B cell (primary cell): ENCODE data around the gene CACNA1D. TPM values are rescaled to one million over a fixed set of nuclear protein-coding genes. Genes with fewer than 3 reads are reported as not detected.

Experiments used
- ATAC-seq: fragments of 200-7000 bp; cut with Tn5 transposase; one replicate; pipeline ENCODE4 v1.10.0; 2021; ENCODE audit warnings: low read depth, mild to moderate bottlenecking, moderate number of reproducible peaks, moderate library complexity
- CTCF ChIA-PET: fragments of 350-600 bp; sonication (Branson Sonifier 250); formaldehyde crosslinking; loops from one replicate; lab custom pipeline; 2021; ENCODE audit warnings: antibody characterized with exemption, inconsistent platforms; lab: Charles Lee
- POLR2A ChIA-PET: fragments of 350-600 bp; sonication (Branson Sonifier 250); formaldehyde crosslinking; loops from one replicate; lab custom pipeline; 2021; ENCODE audit warnings: antibody characterized with exemption; lab: Charles Lee
- DNase-seq: peaks from one replicate; pipeline ENCODE4 v3.0.0; 2013
- H2AFZ ChIP-seq: 2 replicates; pipeline ENCODE4 v1.6.1; 2012; ENCODE audit warnings: mild to moderate bottlenecking, low read depth, low read length; ENCODE audit not compliant: insufficient read depth, poor library complexity, severe bottlenecking
- H3K27ac ChIP-seq, 2 donors: 1 replicate in 1 of 2; 2 replicates in 1 of 2; pipeline ENCODE4 v1.5.1; 2012 to 2013; ENCODE audit warnings: low read length in 2 of 2, mild to moderate bottlenecking in 2 of 2, moderate library complexity in 1 of 2
- H3K27me3 ChIP-seq, 4 experiments: fragments of 200-600 bp in 1 of 4; sonication (generic) in 1 of 4; replicated peaks in 1 of 4; 1 replicate in 2 of 4; 2 replicates in 2 of 4; pipeline versions ENCODE4 v1.6.1 to v1.7.0; 2013 to 2016; ENCODE audit warnings: low read length in 3 of 4, mild to moderate bottlenecking in 2 of 4, mixed read lengths in 1 of 4, moderate library complexity in 1 of 4; ENCODE audit not compliant: insufficient read depth in 4 of 4, control insufficient read depth in 3 of 4; ENCODE audit errors: control extremely low read depth in 1 of 4
- H3K36me3 ChIP-seq, 2 experiments: replicated peaks in 1 of 2; 1 replicate in 1 of 2; 2 replicates in 1 of 2; pipeline versions ENCODE4 v1.6.1 to v1.7.1; 2013; ENCODE audit warnings: low read length in 1 of 2; ENCODE audit not compliant: insufficient read depth in 2 of 2, control insufficient read depth in 1 of 2; ENCODE audit errors: control extremely low read depth in 1 of 2, extremely low read depth in 1 of 2
- H3K4me1 ChIP-seq, 2 donors: fragments of 200-600 bp in 1 of 2; sonication (generic) in 1 of 2; 1 replicate in 1 of 2; 2 replicates in 1 of 2; pipeline versions ENCODE4 v1.5.1 to v1.6.1; 2013 to 2017; ENCODE audit warnings: low read length in 2 of 2; ENCODE audit not compliant: control insufficient read depth in 2 of 2, insufficient read depth in 2 of 2
- H3K4me2 ChIP-seq: replicated peaks from 2 replicates; pipeline ENCODE3; 2012; ENCODE audit warnings: mild to moderate bottlenecking, low read depth, low read length; ENCODE audit not compliant: poor library complexity, severe bottlenecking
- H3K4me3 ChIP-seq, 5 experiments: fragments of 200-600 bp in 1 of 5; sonication (generic) in 1 of 5; 1 replicate in 3 of 5; 2 replicates in 2 of 5; pipeline versions ENCODE4 v1.5.1 to v1.7.0; 2011 to 2016; ENCODE audit warnings: low read length in 4 of 5, mild to moderate bottlenecking in 4 of 5, low read depth in 2 of 5, control low read depth in 1 of 5, moderate library complexity in 1 of 5; ENCODE audit not compliant: insufficient read depth in 1 of 5; ENCODE audit errors: control extremely low read depth in 1 of 5, extremely low read depth in 1 of 5
- H3K79me2 ChIP-seq: fragments of 200-600 bp; sonication (generic); one replicate; pipeline ENCODE4 v1.6.0; 2016; ENCODE audit warnings: low read length; ENCODE audit not compliant: control insufficient read depth, insufficient read depth
- H3K9ac ChIP-seq: fragments of 200-600 bp; sonication (generic); 2 replicates; pipeline ENCODE4 v1.6.1; 2017; ENCODE audit warnings: mild to moderate bottlenecking, low read length, moderate library complexity
- H3K9me3 ChIP-seq, 3 donors: one replicate each; pipeline versions ENCODE4 v1.6.1 to v1.7.1; 2013; ENCODE audit warnings: low read length in 2 of 3; ENCODE audit not compliant: control insufficient read depth in 2 of 3, insufficient read depth in 1 of 3; ENCODE audit errors: control extremely low read depth in 1 of 3
- H4K20me1 ChIP-seq: 2 replicates; pipeline ENCODE4 v1.6.0; 2012; ENCODE audit warnings: mild to moderate bottlenecking, low read length; ENCODE audit not compliant: insufficient read depth, control insufficient read depth, poor library complexity, severe bottlenecking
- H3K27ac Mint-ChIP-seq: one replicate; pipeline ENCODE4 v1.8.0; 2021; ENCODE audit warnings: mixed read lengths
- H3K27me3 Mint-ChIP-seq: one replicate; pipeline ENCODE4 v1.8.0; 2021; ENCODE audit warnings: mixed read lengths
- H3K4me1 Mint-ChIP-seq: one replicate; pipeline ENCODE4 v1.8.0; 2021; ENCODE audit warnings: mixed read lengths
- H3K4me3 Mint-ChIP-seq: one replicate; pipeline ENCODE4 v1.8.0; 2021; ENCODE audit warnings: mixed read lengths
- H3K9me3 Mint-ChIP-seq: one replicate; pipeline ENCODE4 v1.8.0; 2022; ENCODE audit warnings: mixed read lengths; ENCODE audit not compliant: insufficient read depth
- EZH2 ChIP-seq: IDR thresholded peaks from 2 replicates; pipeline ENCODE4 v1.6.1; 2012; ENCODE audit warnings: borderline replicate concordance, low read depth, mild to moderate bottlenecking, moderate library complexity, low read length; ENCODE audit not compliant: insufficient read depth, poor library complexity, severe bottlenecking
- WGBS: methylation state at CpG from one replicate; pipeline ENCODE4 v1.1.5; 2013; ENCODE audit warnings: missing lambda C conversion rate; ENCODE audit not compliant: insufficient coverage; 5-methylcytosine and 5-hydroxymethylcytosine counted together
- intact Hi-C: fragments of 100-400 bp; cut with micrococcal nuclease; formaldehyde crosslinking; loops from one replicate; pipeline ENCODE4 v1.10.0; 2022
- polyA plus RNA-seq: library from polyadenylated mRNA; depleted of rRNA; stranded (reverse); fragments of >200 nt; gene quantifications from 2 replicates; pipeline ENCODE4 v1.2.3, GENCODE V29; 2012
- total RNA-seq, 2 donors: library from RNA; stranded (reverse); fragments of 120-200 nt in 1 of 2; gene quantifications; 1 replicate in 1 of 2; 2 replicates in 1 of 2; pipeline versions ENCODE4 v1.2.3 to v1.2.4, GENCODE V29; 2013 to 2022
- TF ChIP-seq, protein P1 (sequence below): fragments of 200-600 bp; IDR thresholded peaks from one replicate; pipeline ENCODE4 v1.8.0; 2022; ENCODE audit warnings: antibody characterized with exemption, mild to moderate bottlenecking

The CACNA1D gene
- total and polyA plus RNA-seq, 2 donors (not counting 1 experiment from before 2014, with no cell fraction given) = 0.06 to 0.07 TPM

DNA sequence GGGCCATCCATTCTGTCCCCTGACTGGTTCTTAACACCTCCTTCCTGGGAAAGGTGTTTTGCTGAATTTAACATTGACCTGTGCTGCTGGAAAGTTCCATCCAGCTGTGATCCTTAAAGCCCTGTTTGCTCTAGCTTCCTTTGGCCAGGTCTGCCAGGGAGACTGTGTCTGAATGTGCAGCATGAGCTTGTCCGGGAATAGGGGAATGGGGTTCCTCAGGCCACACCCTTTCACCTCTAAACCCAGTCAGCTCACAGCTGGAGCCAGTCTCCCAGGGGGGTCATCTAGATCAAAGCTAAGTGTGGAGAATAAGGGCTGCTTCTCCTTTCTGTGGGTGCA is 177.5 kb downstream of the CACNA1D start:
- no CpG with 5 or more reads among the region's 1 CpG for WGBS
- intact Hi-C loops = no loop called here
- POLR2A ChIA-PET = no interaction called here

DNA sequence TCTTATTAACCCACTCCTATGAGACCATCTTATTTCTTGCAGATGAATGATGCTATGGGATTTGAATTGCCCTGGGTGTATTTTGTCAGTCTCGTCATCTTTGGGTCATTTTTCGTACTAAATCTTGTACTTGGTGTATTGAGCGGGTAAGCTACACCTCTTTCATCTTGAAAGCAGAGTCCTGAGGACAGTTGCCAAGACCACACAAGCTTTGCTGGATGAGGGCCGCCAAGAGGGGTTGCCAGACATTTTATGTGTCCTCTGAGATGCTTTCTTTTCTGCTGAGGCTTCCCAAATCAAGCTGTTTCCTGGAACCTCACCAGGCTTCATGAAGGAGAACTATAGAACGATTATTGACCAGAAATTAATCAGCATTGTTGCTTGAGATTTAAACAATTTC is 178.6 kb downstream of the CACNA1D start:
- H3K27ac ChIP-seq = no peak overlapping the region
- H3K9me3 ChIP-seq = no peaks in the 10 kb centered on the region
- Mint-ChIP-seq H3K27ac (no peak overlapping the region), H3K27me3 (peaks cover 3% of the 10 kb centered on the region), H3K4me1 (no peaks in the 10 kb centered on the region), H3K9me3 (no peaks in the 10 kb centered on the region), H3K4me3 (no peak overlapping the region)
- no peak overlapping the region for H3K4me3 ChIP-seq
- 93% methylated on average over 3 of the region's 5 CpGs for WGBS
- no peaks in the 10 kb centered on the region for H3K36me3 ChIP-seq
- POLR2A ChIA-PET = no interaction called here
- ATAC-seq (no peak), DNase-seq (no peak)
- H3K79me2 ChIP-seq = no peaks in the 10 kb centered on the region
- no peaks in the 10 kb centered on the region for H4K20me1 ChIP-seq
- no peak overlapping the region for H3K9ac ChIP-seq
- TF ChIP-seq, protein P1, sequence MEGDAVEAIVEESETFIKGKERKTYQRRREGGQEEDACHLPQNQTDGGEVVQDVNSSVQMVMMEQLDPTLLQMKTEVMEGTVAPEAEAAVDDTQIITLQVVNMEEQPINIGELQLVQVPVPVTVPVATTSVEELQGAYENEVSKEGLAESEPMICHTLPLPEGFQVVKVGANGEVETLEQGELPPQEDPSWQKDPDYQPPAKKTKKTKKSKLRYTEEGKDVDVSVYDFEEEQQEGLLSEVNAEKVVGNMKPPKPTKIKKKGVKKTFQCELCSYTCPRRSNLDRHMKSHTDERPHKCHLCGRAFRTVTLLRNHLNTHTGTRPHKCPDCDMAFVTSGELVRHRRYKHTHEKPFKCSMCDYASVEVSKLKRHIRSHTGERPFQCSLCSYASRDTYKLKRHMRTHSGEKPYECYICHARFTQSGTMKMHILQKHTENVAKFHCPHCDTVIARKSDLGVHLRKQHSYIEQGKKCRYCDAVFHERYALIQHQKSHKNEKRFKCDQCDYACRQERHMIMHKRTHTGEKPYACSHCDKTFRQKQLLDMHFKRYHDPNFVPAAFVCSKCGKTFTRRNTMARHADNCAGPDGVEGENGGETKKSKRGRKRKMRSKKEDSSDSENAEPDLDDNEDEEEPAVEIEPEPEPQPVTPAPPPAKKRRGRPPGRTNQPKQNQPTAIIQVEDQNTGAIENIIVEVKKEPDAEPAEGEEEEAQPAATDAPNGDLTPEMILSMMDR = no peak
- TF ChIP-seq EZH2 = no peak
- H3K4me2 ChIP-seq = no peak overlapping the region
- H3K27me3 ChIP-seq = peaks cover 0 to 2% (median 0%) of the 10 kb centered on the region in 4 experiments
- no peak overlapping the region for H2AFZ ChIP-seq
- no peaks in the 10 kb centered on the region for H3K4me1 ChIP-seq
- intact Hi-C loops = no loop called here
- CTCF ChIA-PET = no interaction called here

More for the DNA sequence above, 177.5 kb downstream of the CACNA1D start:
- Mint-ChIP-seq H3K4me3 (no peak overlapping the region), H3K9me3 (no peaks in the 10 kb centered on the region), H3K27ac (no peak overlapping the region), H3K4me1 (no peaks in the 10 kb centered on the region), H3K27me3 (peaks cover 3% of the 10 kb centered on the region)
- TF ChIP-seq, protein P1 = no peak
- TF ChIP-seq EZH2 = no peak
- Histone ChIP-seq H3K36me3 (no peaks in the 10 kb centered on the region), H4K20me1 (no peaks in the 10 kb centered on the region), H3K4me2 (no peak overlapping the region), H3K4me1 (no peaks in the 10 kb centered on the region), H3K79me2 (no peaks in the 10 kb centered on the region), H3K4me3 (no peak overlapping the region), H3K9me3 (no peaks in the 10 kb centered on the region), H3K27me3 (no peaks in the 10 kb centered on the region), H2AFZ (no peak overlapping the region), H3K9ac (no peak overlapping the region), H3K27ac (no peak overlapping the region)
- no peak for ATAC-seq
- no peak for DNase-seq
- CTCF ChIA-PET = no interaction called here
